HuH-7 (cell line): ENCODE measurements around the gene LPCAT3.

Experiments used
- DNase-seq: peaks from one replicate; pipeline ENCODE4 v3.0.0; 2011; ENCODE audit warnings: low spot score

The LPCAT3 gene

DNA sequence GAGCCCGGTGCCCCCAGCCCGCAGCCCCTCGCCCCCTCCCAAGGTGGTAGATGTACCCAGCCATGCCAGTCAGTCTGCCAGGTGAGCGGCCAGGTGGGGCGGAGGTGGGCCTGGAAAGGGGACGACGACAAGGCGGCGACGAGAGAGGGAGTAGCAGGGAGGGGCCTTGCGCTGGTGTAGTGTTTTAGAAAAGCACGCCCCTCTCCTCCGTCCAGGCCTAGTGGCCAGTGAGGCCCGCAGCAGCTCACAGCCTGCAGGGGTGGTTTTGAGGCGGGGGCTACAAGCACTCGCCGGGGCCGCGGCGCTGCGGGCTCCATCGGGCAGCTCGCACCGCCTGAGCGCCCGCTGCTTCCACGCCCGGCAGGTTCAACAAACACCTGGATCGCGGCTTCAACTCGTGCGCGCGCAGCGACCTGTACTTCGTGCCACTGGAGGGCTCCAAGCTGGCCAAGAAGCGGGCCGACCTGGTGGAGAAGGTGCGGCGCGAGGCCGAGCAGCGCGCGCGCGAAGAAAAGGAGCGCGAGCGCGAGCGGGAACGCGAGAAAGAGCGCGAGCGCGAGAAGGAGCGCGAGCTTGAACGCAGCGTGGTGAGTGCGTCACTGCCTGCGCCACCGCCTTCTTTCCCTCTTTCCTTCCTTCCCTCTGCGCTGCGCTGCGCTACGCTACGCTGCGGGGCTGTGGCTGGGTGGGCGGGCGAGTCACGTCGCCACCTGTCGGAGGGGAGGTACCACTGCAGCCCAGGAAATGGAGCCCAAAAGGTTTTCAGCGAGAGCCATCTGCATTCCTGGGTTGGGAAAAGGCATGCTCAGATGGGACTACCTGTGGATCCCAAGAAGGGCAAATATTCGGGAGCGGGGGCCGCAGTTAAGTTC lies 80.6 kb downstream of the LPCAT3 start:
- DNase-seq = peak; percentile 86

DNA sequence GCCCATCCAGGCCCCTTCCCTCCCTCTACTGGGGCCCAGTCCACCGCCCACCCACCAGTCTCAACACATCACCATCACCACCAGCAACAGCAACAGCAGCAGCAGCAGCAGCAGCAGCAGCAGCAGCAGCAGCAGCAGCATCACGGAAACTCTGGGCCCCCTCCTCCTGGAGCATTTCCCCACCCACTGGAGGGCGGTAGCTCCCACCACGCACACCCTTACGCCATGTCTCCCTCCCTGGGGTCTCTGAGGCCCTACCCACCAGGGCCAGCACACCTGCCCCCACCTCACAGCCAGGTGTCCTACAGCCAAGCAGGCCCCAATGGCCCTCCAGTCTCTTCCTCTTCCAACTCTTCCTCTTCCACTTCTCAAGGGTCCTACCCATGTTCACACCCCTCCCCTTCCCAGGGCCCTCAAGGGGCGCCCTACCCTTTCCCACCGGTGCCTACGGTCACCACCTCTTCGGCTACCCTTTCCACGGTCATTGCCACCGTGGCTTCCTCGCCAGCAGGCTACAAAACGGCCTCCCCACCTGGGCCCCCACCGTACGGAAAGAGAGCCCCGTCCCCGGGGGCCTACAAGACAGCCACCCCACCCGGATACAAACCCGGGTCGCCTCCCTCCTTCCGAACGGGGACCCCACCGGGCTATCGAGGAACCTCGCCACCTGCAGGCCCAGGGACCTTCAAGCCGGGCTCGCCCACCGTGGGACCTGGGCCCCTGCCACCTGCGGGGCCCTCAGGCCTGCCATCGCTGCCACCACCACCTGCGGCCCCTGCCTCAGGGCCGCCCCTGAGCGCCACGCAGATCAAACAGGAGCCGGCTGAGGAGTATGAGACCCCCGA lies 81.4 kb downstream of the LPCAT3 start:
- DNase-seq = no peak

DNA sequence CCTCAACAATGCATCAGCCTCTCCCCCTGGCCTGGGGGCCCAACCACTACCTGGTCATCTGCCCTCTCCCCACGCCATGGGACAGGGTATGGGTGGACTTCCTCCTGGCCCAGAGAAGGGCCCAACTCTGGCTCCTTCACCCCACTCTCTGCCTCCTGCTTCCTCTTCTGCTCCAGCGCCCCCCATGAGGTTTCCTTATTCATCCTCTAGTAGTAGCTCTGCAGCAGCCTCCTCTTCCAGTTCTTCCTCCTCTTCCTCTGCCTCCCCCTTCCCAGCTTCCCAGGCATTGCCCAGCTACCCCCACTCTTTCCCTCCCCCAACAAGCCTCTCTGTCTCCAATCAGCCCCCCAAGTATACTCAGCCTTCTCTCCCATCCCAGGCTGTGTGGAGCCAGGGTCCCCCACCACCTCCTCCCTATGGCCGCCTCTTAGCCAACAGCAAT lies 82.1 kb downstream of the LPCAT3 start:
- no peak for DNase-seq

DNA sequence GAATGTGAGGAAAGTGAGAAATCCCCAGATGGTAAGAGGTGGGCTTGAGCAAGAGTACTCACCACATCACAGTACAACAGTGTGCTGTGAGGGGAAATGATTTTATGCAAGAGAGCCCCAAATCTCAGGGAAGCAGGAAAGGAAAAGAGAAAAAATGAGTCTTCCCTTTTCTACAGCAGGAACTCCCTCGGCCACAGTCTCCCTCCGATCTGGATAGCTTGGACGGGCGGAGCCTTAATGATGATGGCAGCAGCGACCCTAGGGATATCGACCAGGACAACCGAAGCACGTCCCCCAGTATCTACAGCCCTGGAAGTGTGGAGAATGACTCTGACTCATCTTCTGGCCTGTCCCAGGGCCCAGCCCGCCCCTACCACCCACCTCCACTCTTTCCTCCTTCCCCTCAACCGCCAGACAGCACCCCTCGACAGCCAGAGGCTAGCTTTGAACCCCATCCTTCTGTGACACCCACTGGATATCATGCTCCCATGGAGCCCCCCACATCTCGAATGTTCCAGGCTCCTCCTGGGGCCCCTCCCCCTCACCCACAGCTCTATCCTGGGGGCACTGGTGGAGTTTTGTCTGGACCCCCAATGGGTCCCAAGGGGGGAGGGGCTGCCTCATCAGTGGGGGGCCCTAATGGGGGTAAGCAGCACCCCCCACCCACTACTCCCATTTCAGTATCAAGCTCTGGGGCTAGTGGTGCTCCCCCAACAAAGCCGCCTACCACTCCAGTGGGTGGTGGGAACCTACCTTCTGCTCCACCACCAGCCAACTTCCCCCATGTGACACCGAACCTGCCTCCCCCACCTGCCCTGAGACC lies 82.7 kb downstream of the LPCAT3 start:
- no peak for DNase-seq

DNA sequence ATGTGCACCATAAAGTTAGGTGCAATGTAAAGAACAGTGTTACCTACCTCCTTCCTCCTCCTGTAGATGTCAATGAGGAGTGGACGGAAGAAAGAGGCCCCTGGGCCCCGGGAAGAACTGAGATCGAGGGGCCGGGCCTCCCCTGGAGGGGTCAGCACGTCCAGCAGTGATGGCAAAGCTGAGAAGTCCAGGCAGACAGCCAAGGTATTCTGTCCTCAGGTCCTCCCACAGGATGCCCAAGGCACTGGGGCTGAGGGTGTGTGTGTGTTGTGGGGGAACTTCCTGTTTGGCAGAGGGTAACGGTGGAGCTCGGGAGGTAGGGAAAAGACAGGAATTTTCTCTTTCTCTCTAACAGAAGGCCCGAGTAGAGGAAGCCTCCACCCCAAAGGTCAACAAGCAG lies 84.2 kb downstream of the LPCAT3 start:
- no peak for DNase-seq

DNA sequence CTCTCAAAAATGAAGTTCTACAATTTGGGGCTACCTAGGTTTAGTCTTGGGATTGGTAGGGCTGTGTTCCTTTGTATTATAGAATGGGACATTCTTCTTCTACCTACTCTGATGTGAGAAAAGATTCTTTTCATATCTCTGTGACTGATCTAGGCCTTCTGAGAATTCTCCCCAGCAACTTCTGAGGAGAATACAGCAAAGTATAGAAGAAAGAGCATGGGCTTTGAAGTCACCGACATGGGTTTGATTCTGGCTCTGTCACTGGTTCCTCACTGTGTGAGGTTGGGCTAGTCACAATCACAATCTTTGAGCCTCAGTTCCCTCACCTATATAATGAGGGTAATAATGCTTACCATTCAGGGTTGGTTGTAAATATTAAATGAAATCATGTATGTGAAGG lies 85.5 kb downstream of the LPCAT3 start:
- DNase-seq = no peak

DNA sequence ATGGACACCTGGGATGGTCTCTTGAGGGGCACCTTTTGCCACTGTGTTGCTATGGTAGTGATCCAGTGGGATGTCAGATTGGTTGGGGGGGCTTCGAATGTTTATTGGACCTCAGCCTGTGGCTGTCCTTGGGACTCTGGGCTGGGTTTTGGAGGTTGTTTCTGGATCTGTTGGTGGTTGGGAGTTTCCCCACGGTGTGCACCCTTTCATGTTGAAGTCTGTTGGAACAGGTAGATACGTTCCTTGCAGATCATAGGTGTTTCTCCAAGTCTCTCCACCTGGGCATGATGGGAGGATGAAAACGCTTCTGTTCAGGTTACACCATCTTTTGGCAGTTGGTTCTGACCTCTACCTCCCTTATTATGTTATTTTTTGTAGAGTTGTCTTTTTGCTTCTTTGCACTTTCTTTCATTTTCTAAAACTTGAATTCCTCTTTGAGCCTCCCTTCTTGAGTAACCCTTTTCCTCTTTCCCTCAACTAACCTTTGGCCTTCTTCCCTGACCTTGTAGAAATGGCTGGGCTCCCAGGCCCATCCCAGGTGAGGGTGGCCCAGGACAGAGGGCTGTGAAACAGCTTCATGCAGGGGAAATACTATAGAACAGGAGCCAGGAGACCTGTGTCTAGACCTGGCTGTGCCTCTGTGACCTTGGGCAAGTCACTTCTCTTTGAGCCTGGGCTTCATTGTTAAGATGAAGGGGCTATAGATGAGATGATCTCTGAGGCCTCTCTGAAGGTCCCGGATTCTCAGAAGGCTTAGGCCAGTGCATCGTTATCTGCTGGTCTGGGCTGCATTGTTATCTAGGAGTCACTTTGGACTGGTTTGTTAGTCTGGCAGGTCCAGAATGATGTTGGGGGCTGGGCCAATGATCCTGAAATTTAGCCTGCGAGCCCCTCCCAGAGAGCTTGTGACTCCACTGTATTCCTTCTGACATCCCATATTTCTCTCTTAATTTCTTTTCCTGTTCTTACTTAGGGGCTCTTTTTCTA lies 88.5 kb downstream of the LPCAT3 start:
- no peak for DNase-seq

DNA sequence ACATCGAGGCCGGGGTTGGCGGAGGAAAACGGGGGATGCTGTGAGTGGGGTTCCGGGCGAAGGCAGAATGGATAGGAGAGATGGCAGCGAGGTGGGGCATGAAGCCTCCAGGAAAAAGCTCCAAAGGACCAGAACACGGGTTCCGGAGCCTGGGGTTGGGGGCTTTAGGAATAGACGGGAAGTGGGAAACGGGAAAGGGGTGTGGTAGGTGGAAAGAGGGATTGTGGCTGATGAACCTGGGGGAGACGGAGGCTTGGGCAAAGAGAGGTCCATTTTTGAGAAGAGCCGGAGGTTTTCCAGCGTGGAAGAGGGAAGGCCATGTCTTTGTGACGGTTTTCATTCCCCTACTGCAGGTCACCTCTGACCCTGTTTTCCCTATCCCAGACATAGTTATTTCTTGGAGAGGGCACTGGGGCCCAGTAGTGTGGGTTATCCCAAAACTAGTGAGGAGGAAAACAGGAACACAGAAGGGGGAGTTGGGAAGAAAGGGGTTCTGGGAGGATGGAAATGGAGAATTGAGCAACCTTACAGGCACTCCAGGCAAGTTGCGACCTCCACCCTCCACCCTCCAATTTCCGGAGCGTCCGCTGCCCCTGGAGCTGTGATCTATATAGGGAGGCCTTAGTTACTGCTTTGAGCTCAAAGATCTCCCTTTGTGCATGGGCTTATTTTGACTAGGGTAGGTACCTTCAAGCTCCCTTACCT lies 89.4 kb downstream of the LPCAT3 start:
- DNase-seq = no peak

DNA sequence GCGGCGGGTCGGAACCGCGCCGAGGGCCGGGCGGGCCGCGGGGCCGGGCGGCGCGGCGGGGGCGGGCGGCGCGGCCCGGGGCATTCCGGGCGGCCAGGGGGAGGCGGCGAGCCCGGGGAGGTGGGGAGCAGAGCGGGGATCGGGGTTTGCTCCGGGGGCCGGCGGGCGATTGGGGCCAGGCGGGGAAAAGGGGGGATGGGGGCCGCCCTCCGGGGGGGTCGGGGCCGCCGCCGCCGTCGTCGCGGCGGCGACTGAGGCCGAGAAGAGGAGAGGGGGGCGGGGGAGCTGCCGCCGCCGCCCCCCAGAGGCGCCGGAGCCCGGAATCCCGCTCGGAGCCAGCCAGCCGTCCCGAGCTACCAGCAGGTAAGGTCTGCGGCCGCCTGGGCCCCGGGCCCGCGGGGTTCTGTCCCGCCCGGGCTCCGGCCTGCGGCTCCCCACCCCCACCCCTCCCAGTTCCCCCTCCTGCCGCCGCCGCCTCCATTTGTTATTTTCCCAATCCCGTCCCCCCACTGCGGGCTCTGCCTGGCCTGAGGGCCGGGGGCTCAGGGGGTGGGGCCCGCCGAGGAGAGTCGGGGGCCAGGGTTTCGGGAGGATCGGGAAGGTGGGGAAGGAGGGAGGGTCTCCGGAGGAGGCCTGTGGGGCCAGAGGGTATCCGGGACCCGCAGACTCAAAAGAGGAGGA lies 90.1 kb downstream of the LPCAT3 start:
- no peak for DNase-seq

DNA sequence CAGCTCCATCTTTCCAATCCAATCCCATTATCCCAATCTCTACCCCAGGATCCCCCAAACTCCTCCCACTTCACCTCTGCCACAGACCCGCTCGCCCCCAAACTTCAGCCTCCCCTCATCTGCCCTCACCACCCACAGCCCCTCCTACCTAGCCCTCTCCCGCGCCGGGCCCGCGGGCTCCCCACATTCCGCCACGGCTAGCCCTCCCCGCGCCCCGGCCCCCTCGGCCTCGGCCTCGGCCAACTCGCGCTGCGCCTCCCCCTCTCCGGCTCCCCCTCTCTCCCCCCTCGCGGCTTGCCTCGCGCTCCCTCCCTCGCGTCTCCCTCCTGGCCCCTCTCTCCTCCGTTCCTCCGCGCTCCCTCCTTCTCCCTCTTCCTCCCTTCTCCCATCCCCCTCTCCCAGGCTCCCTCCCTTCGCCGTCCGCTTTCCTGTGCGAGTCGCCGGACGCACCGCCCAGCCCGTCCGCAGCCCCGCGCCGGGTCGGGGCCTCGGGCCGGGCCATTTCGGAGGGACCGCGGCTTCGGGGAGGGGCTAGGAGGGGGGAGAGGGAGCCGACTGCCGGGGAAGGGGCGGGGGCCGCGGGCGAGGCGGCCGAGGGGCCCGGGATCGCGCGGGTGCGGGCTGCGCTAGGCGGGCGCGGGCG lies 90.8 kb downstream of the LPCAT3 start, which contains the start of gene ATN1:
Gene ATN1, plus strand, starts transcription at position 581 of the 643 bp plus-strand sequence. CDS start 6,043 bp downstream, outside the sequence.
- peak; percentile 75 for DNase-seq
